Activated CD8-positive, alpha-beta memory T cell treated with anti-CD3 and anti-CD28 coated beads for 36 hours (primary cell): ENCODE data around the gene MGAT4C. TPM values are rescaled to one million over a fixed set of nuclear protein-coding genes. Genes with fewer than 3 reads are reported as not detected.

ENCODE experiments used
- CTCF ChIA-PET: fragments of 350-600 bp; sonication (Branson Sonifier 250); formaldehyde crosslinking; loops from one replicate; lab custom pipeline; 2021; ENCODE audit warnings: antibody characterized with exemption; lab: Charles Lee
- POLR2A ChIA-PET: fragments of 350-600 bp; sonication (Branson Sonifier 250); formaldehyde crosslinking; loops from one replicate; lab custom pipeline; 2021; ENCODE audit warnings: antibody characterized with exemption; lab: Charles Lee
- total RNA-seq, 2 experiments: library from RNA; stranded (reverse); gene quantifications; one replicate each; pipeline ENCODE4 v1.2.3, GENCODE V29; 2021

Gene MGAT4C
- total RNA-seq, 2 experiments from 2014 or later: not detected

DNA sequence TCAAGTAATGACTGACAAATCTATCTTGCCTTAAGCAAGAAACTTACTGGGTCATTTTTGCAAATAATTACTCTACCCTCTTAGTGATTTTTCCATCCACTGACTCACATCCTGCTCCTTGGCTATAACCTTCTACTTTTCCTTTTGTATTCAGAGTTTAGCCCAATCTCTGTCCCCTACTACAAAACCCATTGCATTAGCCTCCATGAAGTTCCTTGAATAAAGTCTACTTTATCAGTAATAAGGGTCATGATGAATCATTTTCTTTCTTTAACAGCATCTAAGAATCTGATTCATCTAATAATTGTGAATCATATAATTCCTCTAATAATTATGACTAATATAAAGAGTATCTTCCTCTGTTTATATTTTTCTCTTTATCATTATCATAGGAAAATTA, 249.5 kb downstream of the MGAT4C start:
- POLR2A ChIA-PET: no interaction called here
- CTCF ChIA-PET: no interaction called here

DNA sequence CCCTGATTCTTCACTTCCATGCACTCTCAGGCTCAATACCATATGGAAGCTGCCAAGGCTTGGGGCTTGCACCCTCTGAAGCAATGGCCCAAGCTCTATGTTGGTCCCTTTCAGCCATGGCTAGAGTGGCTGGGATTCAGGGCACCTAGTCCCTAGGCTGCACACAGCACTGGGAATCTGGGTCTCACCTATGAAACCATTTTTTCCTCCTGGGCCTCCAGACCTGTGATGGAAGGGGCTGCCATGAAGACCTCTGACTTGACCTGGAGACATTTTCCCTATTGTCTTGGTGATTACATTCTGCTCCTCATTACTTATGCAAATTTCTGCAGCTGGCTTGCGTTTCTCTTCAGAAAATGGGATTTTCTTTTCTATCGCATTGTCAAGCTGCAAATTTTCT, 258.1 kb downstream of the MGAT4C start:
- CTCF ChIA-PET: no interaction called here
- POLR2A ChIA-PET: no interaction called here

DNA sequence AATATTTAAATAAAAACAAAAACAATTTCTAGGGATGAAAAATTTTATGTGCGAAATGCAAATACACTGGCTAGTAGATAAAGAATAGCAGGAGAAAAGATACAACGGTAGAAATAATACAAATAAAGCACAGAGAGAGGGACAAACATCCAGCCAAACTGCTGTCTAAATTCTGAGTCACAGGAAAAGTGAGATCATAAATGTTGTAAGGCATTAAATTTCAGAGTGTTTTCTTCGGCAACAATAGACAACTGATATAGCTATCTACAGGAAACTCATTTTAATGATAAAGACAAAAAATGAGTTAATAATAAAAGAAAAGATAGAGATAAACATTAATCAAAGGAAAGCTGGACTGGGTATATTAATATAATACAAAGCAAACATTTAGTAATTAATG, 259.9 kb downstream of the MGAT4C start:
- ChIA-PET CTCF (no interaction called here), POLR2A (no interaction called here)

DNA sequence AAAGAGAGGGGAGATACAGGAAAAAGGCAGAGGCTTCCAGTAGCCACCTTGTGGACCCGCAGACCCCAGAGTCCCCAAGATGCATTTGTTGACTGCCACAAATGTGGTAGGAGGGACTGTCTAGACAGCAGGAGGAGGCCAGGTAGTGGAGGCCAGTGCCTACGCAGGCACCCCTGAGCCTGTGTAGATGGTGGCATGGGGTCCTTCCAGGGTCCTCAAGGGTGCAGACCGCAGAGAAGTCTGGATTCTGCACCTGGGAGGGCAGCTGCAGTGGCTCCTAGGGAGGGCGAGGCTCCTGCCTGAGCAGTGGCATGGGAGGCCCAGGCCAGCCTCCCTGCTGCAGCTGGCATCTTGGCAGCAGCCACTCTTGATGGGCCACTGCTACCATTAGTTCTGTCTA, 262.4 kb downstream of the MGAT4C start:
- POLR2A ChIA-PET: no interaction called here
- CTCF ChIA-PET: no interaction called here

DNA sequence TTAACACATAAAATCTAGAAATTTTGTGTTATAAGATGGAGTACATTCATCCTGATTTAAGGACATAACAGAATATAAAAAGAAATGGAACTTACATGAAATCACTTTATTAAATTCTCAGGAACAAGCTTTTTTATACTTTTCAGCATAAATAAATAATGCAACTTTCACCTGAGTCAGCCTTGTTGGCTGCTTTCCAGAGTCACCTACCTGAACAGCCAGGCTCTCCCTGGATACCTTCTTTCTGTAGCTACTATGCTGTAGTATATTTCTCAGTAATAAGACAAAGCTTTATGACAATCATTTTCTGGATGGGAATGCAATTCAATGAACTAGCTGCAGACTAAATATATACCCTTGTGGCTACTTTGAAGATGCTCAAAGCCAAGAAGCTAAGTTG, 270.2 kb downstream of the MGAT4C start:
- CTCF ChIA-PET: no interaction called here
- POLR2A ChIA-PET: no interaction called here

DNA sequence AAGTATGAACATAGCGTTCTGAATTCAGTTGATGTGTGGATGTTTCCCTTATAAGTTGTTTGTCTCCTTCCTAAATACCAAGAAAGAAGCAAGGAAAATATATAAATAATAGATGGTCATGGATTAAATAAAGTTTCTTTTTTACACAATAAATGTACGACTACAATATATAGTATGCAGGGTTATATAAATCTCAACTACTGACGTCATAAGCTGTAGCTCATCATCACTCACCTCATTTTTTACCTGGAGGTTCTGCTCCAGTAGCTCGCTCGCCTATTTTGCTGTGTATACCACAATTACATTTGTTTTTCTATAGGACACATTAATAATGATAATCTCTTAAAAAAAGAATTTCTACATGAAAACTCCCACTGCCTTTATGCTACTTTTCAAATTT, 272.6 kb downstream of the MGAT4C start:
- ChIA-PET CTCF (no interaction called here), POLR2A (no interaction called here)

DNA sequence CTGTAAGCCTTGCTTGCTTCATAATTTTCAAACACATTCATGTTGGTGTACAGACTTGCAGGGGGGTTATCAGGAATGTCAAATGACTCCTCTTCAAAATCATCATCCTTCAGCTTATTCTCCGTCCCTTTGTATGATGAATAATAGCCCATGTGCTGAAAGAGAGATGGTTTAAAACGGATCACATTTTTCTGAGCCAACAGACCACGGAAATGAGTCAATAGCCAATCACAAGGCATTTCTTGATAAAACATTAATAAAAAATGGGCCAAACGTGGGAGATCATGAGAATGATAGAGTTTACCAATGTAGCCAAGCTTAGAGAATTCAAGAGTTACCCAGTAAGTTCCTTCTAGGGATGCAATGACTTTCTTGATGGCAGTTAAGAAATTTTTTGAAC, 276.6 kb downstream of the MGAT4C start:
- ChIA-PET POLR2A (no interaction called here), CTCF (no interaction called here)

DNA sequence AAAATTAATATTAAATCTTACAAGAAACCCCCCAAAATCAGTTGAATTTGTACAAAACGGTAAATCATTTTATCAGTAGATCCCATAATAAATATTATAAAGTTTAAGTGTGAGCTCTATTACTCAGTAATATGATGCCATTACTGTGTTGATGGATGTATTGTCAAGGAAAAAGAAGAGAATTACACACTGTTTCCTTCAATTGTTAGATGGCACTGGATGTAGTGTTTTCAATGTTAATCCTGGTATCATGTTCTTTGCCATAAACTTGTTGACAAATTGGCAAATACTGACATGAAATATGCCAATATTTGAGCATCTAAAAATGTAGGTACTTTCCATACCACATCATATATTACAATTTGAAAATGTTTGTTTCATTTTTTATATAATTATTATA, 280.5 kb downstream of the MGAT4C start:
- POLR2A ChIA-PET: no interaction called here
- CTCF ChIA-PET: no interaction called here

DNA sequence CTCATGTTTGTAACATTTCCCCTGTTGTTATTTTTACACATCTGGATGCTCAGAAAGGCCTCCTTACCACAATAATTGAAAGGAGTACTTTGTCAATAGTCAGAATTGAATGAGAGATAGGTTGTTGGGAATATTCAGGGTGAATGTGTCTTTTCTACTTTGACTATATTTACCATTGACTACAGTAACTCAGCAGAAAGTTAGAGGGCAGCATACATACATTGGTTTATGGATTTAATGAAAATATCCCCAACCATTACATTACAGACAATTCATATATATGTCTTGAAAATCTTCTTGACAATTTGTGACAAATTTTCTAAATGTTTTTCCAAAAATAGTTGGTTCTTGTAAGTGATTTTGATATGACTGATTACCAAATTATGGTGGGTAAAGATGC, 284.4 kb downstream of the MGAT4C start:
- ChIA-PET CTCF (no interaction called here), POLR2A (no interaction called here)

DNA sequence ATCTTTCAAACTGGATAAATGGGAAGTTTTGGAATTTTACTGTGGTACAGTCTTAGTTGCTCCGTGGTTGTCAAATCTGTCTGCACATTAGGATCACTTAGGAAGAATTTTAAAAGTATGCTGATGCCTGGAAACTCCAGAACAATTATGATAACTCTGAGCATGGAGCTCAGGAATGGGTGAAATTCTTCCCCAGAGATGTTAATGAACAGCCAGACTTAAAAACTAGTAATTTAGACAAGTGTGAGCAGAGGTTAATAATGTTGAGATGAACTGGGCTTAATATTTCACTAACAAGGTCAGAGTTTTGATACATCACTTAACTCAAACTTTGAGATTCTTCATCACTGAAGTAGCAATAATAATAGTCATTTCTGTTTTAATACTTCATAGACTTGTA, 287.6 kb downstream of the MGAT4C start:
- CTCF ChIA-PET: no interaction called here
- POLR2A ChIA-PET: no interaction called here

DNA sequence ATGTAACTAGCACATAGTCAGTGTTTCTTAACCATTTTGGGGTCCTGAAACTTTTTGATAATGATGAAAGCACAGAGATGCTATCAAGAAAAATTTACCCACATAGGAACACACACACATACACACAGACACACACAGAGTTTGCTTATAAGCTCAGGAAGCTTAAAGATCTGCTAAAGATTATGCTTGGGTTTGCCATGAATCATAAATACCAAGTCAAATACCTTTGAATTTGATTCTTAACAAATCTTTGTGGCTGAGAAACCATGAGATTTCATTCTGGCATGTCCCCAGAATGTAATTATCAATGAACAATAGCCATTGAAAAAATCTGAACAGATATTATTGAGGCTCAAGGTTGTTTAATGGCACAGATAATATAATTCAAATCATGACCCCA, 292.9 kb downstream of the MGAT4C start:
- ChIA-PET POLR2A (no interaction called here), CTCF (no interaction called here)

DNA sequence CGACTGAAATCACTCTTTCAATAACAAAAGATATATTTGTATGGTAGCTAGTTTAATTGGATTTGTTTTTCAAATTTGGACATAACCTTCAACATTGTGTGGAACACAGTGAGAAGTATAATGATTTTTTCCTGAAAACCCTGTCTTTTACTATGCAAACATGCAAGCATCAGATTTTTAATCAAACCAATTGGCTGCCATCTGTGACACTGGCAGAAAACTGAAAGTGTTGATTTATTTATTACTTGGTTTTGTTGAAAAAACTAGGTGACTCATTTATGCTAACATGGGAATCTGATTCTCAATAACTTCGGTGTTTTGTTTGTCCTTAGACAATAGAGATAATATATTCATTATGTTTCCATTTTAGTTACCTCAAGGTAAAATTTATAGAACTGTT, 300.1 kb downstream of the MGAT4C start:
- CTCF ChIA-PET: no interaction called here
- POLR2A ChIA-PET: no interaction called here

DNA sequence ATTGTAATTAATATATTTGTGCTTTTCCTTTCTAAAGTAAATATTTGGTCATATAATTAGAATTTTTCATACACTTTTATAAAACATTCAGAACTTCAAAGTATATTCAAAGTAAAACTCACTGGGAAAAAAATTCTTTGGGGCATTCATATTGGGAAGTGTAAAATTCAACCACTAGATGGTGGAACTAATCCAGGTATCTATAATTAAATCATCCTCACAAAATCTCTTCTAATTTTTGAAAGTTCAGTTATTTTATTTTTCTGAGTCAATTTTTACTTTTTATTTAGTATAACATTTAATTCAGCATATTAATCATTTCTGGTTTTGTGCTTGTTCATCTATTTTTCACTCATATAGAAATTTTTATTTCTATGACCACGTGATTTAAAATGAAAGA, 301.1 kb downstream of the MGAT4C start:
- ChIA-PET CTCF (no interaction called here), POLR2A (no interaction called here)

DNA sequence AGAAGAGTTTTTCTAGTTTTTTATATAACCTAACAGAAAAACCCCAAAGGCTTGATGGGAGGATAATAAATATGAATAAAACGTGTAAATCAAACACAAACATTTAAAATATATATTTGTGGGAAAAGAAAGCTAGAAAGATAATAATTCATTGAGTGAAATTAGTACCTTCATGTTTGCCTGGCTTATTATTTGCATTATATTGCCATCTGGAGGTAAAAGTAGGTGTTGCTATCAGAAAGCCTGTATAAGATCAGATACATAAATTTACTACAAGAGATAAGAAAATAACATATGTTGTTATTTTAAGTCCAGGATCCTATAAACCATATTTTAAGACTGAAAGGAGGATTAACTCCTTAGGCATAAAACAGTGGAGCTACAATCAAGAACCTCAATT, 304.4 kb downstream of the MGAT4C start:
- CTCF ChIA-PET: no interaction called here

DNA sequence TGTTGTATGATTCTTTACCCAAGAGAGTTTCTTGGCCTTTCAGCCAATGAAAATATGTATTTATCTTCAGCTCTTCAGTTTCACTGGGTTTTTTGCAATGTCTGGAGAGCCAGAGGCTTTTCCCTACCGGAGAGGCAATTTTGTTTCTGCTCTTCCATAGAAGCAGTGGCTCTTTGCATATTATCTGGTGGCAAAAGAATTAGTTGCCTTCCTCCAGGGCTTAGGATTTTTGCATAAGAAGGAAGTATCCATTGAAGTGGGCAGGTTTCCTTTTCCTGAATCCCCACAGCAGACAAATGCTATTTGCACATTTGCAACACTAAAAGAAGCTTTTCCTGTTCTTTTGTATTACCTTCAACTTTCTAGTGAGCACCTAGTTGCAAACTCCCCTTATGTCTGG, 306.9 kb downstream of the MGAT4C start:
- ChIA-PET CTCF (no interaction called here), POLR2A (no interaction called here)

More for the DNA sequence above, 304.4 kb downstream of the MGAT4C start:
- POLR2A ChIA-PET: no interaction called here

DNA sequence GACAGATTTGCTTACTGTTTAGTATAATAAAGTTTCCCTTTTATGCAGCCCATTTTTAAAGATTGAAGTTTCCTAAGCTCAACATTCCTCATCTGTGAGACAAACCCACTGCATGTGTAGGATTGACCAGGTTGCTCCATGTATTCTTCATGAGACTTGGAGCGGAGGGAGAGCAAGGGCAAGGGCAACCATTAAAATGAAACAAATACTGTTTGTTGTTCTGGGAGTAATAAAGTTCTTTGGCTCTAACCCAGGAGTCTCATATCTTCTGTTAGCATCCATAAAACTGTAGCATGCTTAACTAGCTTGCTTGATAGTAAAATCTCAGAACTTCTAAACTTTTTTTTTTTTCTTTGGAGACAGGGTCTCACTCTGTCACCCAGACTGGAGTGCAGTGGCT, 307.9 kb downstream of the MGAT4C start:
- CTCF ChIA-PET: no interaction called here
- POLR2A ChIA-PET: no interaction called here

DNA sequence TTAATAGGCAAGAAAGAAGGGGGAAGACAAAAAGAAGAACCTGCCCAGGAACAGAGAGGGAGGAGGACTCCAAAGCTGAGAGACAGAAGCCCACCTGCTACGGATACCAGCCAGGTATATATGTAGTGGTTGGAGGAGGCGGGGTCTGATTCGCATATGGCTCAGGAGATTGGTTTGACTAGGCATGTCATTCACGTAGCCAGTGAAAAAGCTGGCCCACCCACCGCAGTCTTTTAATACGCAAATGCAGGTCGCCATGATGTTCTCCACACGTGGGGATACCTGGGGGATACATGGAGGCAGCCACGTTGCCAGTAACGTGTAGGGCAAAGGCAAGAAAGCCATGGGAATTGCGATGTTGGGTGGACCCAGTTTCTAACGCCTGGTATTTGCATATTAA, 308.9 kb downstream of the MGAT4C start:
- POLR2A ChIA-PET: no interaction called here
- CTCF ChIA-PET: no interaction called here

DNA sequence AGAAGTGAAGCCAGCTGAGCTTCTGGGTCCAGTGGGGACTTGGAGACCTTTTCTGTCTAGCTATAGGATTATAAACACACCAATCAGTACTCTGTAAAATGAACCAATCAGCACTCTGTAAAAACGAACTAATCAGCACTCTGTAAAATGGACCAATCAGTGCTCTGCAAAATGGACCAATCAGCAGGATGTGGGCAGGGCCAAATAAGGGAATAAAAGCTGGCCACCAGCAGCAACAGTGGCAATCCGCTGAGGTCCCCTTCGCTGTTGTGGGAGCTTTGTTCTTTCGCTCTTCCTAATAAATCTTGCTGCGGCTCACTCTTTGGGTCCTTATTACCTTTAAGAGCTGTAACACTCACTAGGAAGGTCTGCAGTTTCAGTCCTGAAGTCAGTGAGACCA, 309.8 kb downstream of the MGAT4C start:
- CTCF ChIA-PET: no interaction called here

DNA sequence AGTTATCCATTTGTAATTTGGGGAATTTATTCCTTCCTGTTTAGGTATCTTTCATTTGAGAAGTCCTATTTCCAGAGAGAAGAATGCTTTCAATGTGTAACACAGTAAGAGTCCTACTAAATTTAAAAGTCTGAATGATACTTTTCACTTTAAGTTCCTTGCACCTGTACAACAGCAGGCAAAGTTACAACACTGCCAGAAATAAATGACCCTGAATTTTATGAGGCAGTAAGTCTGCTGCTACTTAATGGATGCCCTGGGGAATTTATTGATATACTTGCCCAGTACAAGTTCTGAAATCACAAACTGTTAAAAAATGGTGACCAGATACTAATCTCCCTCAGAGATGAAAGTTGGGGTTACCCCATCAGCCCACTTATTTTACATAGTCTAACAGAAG, 329.0 kb downstream of the MGAT4C start:
- ChIA-PET CTCF (no interaction called here), POLR2A (no interaction called here)

More for the DNA sequence above, 309.8 kb downstream of the MGAT4C start:
- POLR2A ChIA-PET: no interaction called here

DNA sequence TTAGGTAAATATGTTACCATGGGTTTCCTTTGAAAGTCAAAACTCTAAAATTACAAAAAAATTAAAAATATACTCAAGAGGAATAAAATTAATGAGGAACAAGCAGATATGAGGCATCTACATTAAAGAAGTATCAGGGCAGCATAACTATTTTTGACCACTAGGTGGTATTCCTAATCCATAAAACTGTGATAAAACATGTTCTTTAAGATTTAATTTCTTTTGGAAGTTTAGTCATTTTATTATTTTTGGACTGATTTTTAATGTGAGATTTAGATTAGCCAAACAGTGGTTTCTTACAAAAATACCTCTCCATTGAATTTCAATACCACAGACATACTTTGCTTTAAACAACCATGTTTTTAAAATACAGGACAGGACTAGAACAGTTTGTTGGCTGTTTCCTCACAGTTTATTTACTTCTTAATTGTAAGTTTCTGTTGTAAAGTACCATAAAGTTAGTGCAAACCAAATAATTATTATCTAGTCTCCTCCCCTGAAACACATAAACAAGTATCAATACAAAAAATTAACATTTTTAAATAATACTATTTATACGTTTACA, 332.3 kb downstream of the MGAT4C start:
- ChIA-PET CTCF (no interaction called here), POLR2A (no interaction called here)

DNA sequence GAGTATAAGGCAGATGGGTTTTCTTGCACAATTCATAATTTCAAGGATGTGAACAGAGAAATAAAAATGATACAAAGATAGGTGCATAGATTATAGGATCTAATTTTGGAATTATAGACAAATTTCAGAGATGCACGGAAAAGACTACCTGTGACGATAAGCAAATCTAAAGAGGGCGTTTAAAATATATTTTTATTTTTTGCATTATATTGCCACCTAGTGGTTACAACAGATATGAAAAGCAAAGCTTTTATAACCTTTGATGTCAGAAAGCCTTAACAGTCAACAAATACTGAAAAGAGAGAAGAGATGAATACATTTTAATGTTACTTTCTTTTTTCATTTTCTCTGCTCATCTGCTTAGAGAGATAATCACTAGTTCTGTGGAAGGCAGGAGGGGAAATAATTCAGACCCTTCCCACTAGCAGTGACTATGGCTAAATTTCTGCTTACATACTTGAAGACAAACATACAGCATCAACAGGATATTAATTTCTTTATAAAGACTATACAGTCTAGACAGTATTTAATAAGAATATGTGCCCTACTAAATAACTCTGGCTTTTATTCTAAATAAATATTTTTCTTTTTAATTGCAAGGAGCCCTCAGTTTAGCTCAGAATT, 335.8 kb downstream of the MGAT4C start:
- CTCF ChIA-PET: no interaction called here

More for the DNA sequence above, 335.8 kb downstream of the MGAT4C start:
- POLR2A ChIA-PET: no interaction called here
